HG03558 (cell line): ENCODE measurements around the gene MRPS31.
A peak's percentile ranks its signal among the peaks of the same experiment; 100 is the strongest.
"Not testable (repeated sequence)": the region's sequence is repeated elsewhere in the genome, so short reads cannot be mapped to it uniquely, and the experiment has no call there.

Experiments used
- ATAC-seq: cut with Tn5 transposase; IDR thresholded peaks from one replicate; pipeline ENCODE4 v1.9.1; 2021; ENCODE audit warnings: moderate number of reproducible peaks; ENCODE audit not compliant: unreplicated experiment; ENCODE audit errors: extremely low read depth

MRPS31 gene

GRCh38 chr13:40790154-40790616 is 19.2 kb upstream of the MRPS31 start:
- no peak for ATAC-seq

- ATAC-seq = peak; percentile 54
Measured at GRCh38 chr13:40789275-40790153, 18.5 kb upstream of the MRPS31 start, which contains the start of gene SLC25A15. Gene SLC25A15, plus strand, starts transcription at chr13:40789611. Its CDS starts 3,616 bp downstream, at chr13:40793227.

GRCh38 chr13:40788540-40789274 is 17.7 kb upstream of the MRPS31 start:
- ATAC-seq = not testable (repeated sequence)

- ATAC-seq = no peak
Measured at GRCh38 chr13:40787062-40787461, 16.1 kb upstream of the MRPS31 start.

- ATAC-seq = no peak
Measured at GRCh38 chr13:40786568-40786996, 15.6 kb upstream of the MRPS31 start.

- ATAC-seq = no peak
Measured at GRCh38 chr13:40784540-40784939, 13.6 kb upstream of the MRPS31 start.

- not testable (repeated sequence) for ATAC-seq
Measured at GRCh38 chr13:40782971-40783370, 12.0 kb upstream of the MRPS31 start.

- ATAC-seq = no peak
Measured at GRCh38 chr13:40781717-40782116, 10.7 kb upstream of the MRPS31 start.

- no peak for ATAC-seq
Measured at GRCh38 chr13:40780822-40781401, 9.9 kb upstream of the MRPS31 start.

GRCh38 chr13:40779796-40780285 is 8.9 kb upstream of the MRPS31 start:
- no peak for ATAC-seq

- ATAC-seq = no peak
Measured at GRCh38 chr13:40779049-40779448, 8.1 kb upstream of the MRPS31 start.

GRCh38 chr13:40777809-40778175 is 6.8 kb upstream of the MRPS31 start:
- ATAC-seq = no peak

- ATAC-seq = peak; percentile 71
Measured at GRCh38 chr13:40777166-40777808, 6.3 kb upstream of the MRPS31 start.

GRCh38 chr13:40776681-40777165 is 5.7 kb upstream of the MRPS31 start:
- ATAC-seq = peak; percentile 20

GRCh38 chr13:40776232-40776631 is 5.2 kb upstream of the MRPS31 start:
- ATAC-seq = no peak

- no peak for ATAC-seq
Measured at GRCh38 chr13:40774672-40775071, 3.7 kb upstream of the MRPS31 start.

- no peak for ATAC-seq
Measured at GRCh38 chr13:40772765-40773473, 1.9 kb upstream of the MRPS31 start.

- ATAC-seq = no peak
Measured at GRCh38 chr13:40770609-40770933, 419 bp downstream of the MRPS31 start.

- ATAC-seq = no peak
Measured at GRCh38 chr13:40769970-40770369, 1.0 kb downstream of the MRPS31 start.

- no peak for ATAC-seq
Measured at GRCh38 chr13:40765602-40766001, 5.4 kb downstream of the MRPS31 start.
